HL-60/S4 treated with retinoic acid at 250 ng/mL for 4 days and 3 days (cell line): Measurements from ENCODE around the gene CDH22.

Experiments used
- in situ Hi-C: fragments of 300-500 bp; cut with MboI; formaldehyde crosslinking; loops from 2 replicates; pipeline ENCODE4 v1.7.0; 2022; ENCODE audit warnings: low sequenced_read_pairs

CDH22 gene

DNA sequence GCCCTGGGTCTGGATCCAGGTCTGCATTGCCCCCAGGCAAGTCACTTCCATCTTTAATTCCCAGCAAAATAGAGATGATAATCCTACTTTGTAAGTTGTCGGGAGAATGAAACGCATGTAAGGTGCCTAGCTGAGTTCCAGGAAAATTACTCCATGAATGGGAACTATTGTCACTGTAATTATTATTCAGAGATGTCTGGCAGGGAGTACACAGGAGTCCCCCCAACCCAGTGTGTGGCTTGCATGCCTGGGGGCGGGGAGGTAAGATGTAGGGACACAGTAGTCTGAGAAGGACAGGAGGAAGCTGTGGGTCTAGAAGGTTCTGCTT lies 104.8 kb downstream of the CDH22 start:
- in situ Hi-C loops: no loop called here

DNA sequence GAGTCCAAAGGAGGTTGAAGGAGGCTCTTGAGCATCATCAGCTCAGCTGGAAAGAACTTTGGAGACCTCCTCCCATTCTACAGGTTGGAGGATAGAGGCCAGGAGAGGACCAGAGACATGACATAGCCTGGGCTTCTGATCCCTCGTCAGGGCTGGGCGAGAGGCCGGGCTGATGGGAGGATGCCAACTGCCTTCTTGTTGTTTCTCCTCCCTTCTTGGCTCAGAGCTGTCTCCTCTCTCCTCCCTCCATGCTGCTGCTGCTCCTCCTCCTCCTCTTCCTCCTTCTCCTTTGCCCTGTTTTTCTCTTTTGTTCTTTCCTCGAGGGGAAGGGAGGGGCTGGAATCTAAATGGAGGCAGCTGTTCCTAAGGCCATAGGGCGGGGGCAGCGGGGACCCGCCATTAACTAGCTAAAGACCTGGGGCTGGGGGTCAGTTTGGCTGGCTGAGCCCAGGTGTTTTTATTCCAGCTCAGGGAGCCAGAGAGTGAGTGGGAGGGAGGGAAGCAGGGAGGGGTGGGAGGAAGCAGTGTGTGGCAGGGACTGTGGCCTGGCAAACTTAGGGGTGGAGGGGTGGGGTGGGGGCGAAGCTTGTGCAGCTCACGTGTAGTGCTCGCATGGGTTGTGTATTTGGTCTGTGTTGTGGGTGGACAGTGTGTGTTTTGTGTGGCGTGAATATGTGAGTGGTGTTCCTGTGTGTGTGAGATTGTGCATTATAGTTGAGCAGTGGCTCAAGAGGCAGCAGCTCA lies 105.4 kb downstream of the CDH22 start:
- in situ Hi-C loops: no loop called here

DNA sequence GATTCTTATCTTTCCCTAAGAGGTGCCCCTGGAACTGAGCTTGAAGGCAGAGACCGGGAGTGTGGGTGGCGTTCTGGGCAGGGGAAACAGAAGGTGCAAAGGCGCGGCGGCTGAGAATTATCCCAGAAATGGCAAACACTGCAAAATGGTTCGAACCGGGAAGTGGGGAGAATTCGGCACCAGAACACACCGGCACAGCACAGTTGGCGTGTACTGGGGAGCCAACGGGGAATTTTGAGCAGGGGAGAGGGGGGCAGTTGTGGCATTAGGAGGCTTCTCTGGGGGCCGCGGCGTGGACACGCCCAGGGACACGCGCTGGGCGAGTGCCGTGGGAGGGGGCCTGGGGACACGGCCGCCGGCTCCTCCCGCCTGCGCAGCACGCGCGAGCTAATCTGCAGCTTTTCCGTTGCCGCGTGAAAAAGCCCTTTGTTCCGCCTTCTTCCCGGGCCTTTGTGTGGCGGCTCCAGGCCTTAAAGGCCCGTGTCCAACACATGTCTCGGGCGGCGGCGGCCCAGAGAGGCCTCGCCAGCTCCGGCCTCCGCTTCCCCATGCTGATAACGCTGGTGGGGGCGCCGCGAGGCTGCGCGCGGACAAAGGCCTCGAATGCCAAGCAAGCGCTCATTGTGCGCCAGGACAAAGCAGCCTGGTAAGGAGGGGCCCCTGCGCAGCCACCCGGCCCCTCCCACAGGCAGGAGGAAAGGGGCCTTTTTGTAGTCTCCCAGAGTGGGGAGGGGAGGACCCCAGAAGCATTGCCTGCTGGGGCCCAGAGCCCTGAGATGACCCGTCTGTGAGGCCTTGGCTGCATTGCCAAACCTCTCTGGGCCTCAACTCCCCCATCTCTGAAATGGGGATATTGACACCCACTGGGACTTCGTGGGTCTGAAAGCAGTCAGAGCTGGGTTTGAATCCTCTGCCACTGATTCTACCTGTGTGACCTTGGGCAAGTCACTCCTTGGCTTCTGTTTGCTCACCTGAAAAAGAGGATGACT lies 107.4 kb downstream of the CDH22 start:
- in situ Hi-C loops: no loop called here

DNA sequence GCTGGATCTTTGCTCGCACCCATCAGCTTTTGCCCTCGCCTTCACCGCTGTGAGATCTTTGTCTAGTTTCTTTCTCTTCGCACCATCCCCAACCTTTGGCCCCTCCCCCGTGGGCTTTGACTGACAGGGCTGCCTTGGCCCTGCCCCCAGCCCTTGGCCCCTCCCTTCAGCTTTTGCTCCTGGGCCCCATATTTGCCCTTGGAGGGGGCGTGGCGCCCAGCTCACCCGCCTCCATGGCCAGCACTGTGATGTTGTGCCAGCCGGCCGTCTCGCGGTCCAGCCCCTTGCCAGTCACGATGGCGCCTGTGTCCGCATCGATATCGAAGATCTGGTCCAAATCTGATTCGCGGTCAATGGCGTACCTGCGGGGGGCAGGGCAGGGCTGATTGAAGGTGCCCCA lies 109.1 kb downstream of the CDH22 start:
- in situ Hi-C loops: no loop called here

DNA sequence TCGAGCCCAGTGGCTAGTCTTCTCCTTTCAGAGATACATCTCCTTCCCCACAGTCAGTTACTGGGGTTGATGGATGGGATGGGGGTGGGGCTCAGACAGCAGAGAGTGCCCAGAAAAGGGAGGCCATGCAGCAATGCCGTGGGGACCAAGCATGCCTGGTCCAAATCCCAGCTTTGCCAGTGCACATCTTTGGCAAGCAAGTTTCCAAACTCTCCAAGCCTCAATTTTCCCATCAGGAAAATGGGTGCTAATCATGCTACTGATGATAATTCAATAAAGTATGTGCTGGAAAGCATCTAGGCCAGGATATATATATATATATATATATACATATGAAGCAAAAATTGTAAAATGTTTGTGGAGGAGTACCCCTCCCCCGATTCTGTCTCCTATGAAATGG lies 111.3 kb downstream of the CDH22 start:
- in situ Hi-C loops: no loop called here

DNA sequence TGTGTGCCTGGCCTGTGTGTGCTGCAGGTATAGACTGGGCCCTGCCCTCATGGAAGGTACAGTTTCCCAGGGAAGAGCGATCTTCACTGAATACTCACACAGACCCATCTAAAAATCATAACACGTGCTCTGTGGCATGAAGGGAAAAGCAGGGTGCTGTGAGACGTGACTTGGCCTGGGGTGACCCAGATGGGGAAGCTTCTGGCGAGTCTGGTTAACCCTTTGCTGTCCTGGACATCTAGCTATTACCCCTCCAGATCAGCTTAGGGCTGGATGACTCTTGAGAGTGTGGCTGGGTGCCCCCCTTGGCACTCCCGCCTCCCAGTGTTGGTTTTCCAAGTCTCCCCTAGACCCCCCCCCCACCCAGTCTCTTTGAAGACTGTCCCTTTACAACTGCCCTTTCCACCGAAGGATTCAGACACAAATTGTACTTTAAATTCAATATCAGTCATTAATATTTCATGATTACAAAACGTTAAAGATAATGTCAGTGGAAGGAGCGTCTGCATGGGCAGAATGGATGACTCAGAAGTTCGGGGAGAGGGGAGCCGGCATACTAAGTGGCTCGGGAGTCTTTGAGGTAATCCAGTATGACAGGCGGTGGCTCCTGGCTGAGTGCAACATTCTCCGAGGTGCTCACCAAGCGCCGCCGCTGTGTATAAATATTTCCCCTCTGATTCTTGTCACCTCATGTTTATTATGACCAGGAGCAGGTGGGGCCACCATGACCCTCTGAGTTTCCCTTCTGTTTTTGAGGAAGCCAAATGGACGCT lies 112.8 kb downstream of the CDH22 start:
- in situ Hi-C loops: no loop called here

DNA sequence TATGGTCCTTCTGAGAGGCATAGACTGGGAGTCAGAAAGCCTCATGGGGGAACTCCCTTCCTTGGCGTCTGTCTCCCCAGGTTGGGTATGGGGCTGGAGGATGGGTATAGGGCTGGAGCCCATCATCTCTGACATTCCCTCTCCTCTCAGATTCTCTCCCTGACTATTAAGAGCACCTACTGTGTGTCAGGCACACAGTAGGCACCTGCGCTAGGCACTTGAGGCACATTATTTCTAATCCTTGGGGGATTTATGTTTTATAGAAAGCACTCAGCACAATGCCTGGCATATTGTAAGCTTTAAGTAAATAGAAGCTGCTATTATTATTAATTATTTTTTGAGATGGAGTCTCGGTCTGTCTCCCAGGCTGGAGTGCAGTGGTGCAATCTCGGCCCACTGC lies 113.9 kb downstream of the CDH22 start:
- in situ Hi-C loops: no loop called here

DNA sequence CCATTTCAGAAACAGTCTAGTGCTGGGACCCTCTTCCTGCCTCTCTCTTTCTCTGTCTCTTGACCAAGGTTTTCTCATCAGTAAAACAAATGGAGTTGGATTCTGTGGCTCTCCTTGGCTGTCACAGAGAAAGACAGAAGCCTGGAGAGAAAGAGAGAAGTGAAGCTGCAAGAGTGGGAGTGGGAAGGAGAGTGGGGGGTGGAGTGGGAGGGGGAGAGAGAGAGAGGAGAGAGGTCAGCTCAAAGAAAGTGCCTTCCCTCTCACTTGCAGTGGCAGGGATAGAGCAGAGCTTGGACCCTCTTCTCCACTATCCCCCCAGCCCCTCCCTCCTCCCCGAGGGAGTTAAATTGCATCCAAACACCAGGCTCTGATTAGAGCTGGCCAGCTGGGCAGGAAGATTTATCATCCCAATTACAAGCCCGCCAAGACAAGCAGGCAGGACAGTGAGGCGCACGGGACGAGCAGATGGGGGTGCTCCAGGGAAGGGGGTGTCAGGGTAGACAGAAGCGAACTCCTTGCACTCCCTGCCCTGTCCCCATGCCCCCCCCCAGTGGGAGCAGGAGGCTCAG lies 115.8 kb downstream of the CDH22 start:
- in situ Hi-C loops: no loop called here

DNA sequence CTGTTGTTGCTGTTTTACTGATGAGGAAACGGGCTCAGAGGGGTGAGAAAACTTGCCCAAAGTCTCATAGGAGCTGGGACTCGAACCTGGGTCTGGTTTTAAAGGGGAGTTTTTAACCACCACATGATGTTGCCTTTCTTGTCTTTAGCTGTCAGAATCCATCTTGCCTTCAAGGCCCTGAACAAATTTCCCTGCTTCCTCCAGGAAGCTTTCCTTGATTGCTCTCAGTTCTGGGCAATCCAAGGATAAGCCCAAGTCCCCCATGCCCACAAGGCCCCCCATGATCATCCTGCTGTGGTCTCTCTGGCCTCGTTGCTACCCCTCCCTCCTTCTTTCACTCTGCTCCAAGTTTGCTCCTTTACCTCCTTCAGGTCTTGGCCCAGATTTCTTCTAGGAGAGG lies 116.7 kb downstream of the CDH22 start:
- in situ Hi-C loops: no loop called here

DNA sequence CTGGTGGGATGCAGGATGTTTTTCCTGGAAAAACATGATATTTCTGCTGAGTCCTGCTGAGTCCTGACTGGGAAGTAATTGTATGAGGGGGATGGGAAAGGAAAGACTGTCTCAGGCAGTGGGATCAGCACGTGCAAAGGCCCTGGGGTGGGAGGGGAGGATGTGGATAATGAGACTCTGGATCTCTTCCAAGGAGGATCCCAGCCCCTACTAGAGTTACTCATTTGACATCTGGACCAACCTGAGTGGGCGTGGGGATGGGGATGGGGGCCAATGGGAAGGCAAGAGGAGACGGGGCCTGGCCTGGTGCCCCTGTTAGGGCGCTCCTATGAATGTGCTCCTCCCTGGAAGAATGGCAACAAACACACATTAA lies 117.1 kb downstream of the CDH22 start:
- in situ Hi-C loops: no loop called here

DNA sequence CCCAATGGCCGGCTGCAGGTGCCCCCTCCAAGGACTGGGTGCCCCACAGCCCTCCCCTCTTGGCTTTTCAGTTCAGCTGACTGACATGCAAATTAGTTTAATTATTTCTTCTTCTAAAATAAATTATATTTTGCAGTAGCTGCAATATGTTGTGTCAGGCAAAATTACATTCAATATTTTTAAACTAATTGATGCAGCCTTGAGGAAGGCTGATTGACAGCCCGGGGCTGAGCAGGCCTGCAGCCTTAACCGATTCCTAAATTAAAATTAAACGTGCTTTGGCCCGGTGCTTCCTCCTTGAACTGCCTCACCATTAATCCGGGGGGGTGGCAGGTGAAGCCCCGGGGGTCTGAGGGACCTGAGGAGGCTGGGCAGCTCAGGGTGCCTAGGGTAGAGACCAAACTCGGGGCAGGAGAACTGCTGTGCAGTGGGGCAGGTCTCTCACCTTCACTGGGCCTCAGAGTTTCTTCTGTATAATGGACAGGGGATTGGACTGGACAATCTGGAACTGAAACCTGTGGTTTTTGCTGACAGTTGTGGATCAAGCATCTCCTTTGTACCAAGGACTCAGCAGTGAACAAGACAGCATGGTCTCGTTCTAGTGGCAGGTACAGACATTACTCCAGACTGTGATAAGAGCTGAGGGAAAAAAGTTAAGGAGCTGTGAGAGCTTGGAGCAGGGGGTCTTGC lies 117.7 kb downstream of the CDH22 start:
- in situ Hi-C loops: no loop called here

DNA sequence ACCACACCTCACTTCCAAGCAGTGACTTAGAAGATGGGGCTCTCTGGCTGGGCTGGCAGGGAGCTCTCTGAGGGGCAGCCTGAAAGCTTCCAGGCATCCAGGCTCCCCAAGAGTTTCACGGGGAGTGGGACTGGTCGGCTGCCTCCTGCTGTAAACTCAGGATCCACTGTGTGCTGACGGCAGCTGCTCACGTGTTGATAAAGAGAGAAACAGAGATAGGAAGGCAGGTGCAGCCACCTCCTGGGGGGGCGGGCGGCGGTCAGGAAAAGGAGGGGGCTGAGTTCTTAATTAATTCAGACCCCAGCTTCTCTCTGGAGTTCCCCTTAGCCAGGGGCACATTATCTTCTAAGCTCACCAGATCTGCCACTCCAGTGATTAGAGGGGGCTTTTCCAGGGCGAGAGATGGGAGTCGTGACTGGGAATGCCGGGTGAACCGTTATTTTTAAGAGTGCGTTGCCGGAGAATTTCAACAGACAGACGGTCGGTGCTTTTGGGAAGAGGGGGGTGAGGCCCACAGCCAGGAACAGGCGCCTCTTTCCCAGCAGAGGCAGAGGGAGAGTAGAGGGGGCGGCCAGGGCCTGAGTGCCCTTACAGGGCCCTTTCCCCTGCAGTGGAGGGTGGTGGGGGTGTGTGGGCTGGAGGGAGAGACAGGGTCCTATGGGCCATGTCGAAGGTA lies 119.3 kb downstream of the CDH22 start:
- in situ Hi-C loops: no loop called here

DNA sequence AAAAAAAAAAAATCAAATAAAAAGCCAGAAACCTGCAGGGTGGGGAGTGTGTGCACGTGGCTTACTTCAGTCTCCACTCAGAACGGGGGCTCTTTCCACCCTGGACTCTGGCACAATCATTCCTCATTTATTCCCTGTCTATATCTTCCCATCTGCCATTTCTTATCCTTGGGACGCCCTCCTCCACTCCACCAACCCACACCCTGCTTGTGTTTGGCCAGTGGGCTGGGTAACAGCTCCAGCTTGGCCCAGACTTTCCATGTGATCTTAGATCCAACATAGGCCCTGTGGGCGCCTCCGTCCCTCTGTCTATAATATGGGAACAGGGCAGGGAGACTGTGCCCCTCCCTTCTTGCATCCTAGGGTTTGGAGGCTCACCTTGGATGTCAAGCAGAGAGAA lies 122.1 kb downstream of the CDH22 start:
- in situ Hi-C loops: no loop called here

DNA sequence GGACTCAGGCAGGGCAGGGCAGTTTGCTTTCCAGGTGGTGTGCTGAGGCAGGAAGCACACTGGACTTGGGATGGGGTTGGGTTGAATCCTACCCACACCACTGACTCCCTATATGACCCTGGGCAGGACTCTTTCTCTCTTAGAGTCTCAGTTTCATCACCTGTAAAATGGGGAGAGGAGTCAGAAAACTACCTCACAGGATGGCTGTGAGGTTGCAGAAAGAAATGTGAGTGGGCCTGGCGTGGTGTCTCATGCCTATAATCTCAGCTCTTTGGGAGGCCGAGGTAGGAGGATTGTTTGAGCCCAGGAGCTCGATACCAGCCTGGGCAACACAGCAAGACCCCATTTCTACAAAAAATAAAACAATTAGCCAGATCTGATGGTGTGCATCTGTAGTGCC lies 122.9 kb downstream of the CDH22 start:
- in situ Hi-C loops: no loop called here

DNA sequence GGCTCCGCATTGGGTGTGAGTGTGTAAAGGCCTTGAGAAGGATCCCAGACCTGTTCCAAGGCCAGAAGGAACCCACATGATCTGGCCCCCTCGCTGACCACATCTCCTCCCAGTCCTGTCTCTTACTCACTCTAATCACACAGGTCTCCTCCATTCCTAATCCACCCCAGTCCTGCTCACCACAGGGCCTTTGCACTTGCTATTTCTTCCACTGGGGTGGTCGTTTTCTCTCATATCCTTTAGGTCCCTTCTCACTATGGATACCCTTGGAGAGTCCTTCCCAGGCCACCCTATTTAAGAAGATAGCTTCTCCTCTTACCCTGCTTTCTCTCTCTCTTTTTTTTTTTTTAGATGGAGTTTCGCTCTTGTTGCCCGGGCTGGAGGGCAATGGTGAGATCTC lies 124.5 kb downstream of the CDH22 start:
- in situ Hi-C loops: no loop called here

DNA sequence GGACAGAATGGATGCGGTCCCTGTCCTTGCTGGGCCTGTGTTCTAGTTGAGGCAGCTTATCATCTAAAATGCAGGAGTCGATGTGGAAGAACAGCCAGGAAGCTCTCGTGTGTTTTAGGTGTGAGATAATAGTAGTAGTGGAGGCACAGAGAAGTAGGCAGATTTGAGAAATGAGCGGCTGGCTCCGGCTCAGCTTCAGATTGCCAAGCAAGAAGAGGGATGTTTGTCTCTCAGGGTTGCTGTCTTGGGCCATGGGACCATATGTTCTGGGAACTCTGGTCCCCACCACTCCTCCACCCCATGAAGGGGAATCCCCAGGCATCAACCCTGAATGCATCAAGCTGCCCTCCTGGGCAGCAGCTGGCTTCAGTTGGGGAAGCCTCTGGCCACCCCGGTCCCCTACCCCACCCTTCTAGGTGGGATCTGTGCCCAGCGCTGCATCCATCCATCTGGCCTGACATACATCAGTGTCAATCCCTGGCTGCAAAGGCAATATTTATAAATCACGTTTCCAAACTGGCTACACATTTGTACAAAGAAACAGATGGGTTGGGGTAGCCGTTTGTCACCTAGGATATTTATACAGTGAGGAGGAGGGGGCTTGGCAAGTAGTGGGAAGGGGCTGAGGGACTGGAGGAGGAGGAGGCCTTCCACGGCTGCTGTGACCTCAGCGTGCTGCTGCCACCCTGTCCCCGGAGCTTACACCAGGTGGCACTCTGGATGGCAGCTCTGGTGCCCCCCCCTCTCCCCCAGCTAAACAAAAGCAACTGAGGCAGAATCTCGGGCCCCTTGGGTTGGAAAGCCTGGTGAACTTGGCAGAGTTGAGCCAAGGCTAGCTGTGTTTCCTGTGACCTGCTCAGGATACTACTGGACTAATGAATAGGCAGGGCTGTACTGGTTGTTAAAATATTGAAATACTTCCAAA lies 125.8 kb downstream of the CDH22 start:
- in situ Hi-C loops: no loop called here

DNA sequence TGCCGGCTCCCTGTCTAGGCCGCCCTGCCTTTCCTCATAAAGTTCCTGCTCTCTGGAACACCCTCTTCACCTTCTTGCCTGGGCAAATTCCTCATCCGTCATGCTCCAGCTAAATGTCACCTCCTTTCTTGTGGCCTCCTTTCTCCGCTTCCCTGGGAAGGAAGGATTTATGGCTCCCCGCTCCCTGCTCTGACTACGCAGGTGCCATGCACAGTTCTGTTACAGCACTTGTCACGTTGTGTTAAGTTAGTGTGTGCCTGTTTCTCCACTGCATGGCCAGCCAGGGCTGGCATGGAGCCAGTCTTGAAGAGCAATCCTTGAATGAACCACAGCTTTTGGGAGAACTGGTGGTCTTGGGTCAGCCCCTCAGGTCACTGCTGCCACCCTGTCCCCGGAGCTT lies 128.4 kb downstream of the CDH22 start:
- in situ Hi-C loops: no loop called here

DNA sequence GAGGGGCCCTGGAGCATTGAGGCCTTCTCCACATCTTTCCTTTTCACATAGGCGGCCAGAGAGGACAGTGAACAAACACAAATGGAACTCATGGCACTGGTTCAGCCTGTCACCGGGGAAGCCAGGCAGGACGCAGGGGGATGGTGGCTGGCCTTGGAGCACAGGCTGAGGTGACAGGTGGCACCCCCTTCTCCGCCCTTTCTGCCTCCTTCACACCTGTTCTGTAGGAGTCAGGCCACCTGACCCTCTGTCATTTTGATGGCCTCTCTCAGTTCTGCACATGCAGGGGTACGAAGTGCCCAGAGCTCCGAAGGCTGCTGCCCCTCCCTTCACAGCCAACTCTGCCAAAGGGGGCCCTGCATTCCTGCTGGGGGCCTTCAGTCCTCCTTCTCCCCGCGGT lies 129.4 kb downstream of the CDH22 start:
- in situ Hi-C loops: no loop called here

DNA sequence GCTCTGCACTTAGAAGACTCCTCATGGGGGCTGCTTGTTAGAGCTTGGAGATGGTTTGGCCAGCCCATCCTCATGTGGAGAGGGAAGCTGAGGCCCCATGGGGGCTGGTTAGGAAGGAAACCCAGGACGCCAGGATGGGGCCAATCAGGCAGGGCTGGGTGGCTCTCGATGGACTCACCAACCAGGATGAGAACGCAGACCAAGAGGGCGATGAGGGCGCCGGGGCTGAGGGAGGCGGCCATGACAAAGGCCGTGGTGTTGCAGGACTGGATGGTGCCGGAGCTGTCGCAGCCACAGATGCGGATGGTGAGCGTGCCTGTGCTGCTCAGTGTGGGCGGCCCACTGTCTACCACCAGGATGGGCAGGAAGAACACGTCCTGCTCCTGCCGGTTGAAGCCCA lies 130.5 kb downstream of the CDH22 start:
- in situ Hi-C loops: no loop called here
